Bone marrow (tissue), 2 donors: Measurements from ENCODE around the gene TBC1D14.
"Not testable (repeated sequence)": the region's sequence is repeated elsewhere in the genome, so short reads cannot be mapped to it uniquely, and the experiment has no call there.

Experiments used
- DNase-seq, 2 donors: peaks; one replicate each; lab custom pipeline; 2025; lab: John Stamatoyannopoulos, UW

Gene TBC1D14

DNA sequence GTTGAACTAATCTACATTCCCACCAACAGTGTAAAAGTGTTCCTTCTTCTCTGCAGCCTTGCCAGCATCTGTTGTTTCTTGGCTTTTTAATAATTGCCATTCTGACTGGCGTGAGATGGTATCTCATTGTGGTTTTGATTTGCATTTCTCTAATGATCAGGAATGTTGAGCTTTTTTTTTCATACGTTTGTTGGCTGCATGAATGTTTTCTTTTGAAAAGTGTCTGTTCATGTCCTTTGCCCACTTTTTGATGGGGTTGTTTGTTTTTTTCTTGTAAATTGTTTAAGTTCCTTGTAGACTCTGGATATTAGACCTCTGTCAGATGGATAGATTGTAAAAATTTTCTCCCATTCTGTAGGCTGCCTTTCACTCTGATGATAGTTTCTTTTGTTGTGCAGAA lies 170.3 kb downstream of the TBC1D14 start:
- DNase-seq: not testable (repeated sequence)
